ENCODE results near the gene SCRT2.

- no peak for TF ChIP-seq TAF1 (IDR thresholded peaks at IDR 0.05; ENCODE audit: borderline replicate concordance, low read depth, low read length)
- no peak for TF ChIP-seq POLR2A (IDR thresholded peaks at IDR 0.05; ENCODE audit: low read depth, low read length)
- no peak for TF ChIP-seq POLR2AphosphoS5 (IDR thresholded peaks at IDR 0.05; ENCODE audit: low read depth, low read length)
Measured at GRCh38 chr20:709423-709822, 33.8 kb upstream of the SCRT2 start.
